ENCODE data around the gene MRPS7.

The MRPS7 gene

DNA sequence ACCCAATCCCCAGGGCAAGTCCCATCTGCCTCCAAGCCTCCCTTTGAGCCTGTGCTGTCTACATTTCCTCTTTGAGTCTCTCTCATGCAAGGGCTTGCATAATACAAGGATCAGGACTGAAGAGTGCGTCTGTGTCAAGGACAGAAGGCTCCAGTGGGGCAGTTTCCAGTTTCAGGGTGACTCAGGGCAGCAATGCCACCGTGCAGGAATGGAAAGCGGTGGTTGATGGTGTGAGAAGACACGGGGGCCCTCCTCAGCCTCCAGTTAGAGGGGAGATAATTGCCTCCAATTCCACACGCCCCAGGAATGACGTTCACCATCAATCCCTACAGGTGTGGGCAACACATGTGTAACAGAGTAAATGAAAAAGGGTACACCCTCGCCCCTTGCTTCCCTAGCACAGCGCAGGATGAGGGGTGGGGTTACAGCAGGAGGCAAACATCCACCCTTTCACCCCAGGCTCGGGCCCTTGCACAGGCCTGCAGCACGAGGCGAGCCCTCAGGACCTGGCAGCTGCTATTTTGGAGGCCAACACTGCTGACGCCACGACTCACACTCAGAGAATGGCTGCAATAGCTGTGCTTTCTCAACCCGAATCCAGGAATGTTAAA, 52.4 kb downstream of the MRPS7 start:
- DNase-seq, result peak; percentile 21

DNA sequence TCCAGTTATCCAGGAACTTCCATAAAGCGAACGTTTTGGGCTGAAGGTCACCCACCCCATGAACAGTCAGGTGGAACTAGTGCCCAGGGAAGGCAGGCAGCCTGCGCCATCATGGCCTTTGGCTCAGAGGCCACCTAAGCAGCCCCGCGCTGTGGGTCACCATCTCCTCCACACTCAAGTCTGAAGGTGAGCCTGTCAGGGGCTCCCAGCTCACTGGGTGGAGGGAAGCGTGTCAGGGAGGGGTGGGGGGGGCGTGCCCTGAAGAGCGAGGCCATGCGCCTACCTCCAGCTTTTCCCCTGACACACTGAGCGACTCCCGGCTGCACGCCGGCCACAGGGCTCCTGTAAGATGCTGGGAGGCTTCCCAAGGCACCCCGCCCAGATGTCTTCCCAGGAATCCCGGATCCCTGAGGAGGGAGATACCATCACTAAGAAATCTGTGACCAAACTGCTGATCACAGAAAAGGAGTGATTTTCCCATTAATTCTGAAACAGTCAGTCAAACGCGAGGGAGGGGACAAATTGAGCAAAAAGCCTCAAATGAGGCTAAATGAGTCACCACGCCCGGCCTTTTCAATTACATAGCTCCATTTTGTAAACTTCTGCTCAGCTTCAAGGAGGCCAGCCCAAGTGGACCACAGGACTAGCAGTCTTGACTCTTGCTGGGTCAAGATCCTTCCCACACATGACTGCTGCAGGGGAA, 54.0 kb downstream of the MRPS7 start:
- DNase-seq, result no peak
